Activated CD4-positive, alpha-beta memory T cell treated with anti-CD3 and anti-CD28 coated beads, Interleukin-2, amount 10 ng/mL, durations not matched to agents 7 days and 5 days (primary cell): ENCODE results near the gene TDRD9. TPM values are rescaled to one million over a fixed set of nuclear protein-coding genes. Genes with fewer than 3 reads are reported as not detected.

Experiments
- CTCF ChIA-PET: fragments of 350-600 bp; sonication (Branson Sonifier 250); formaldehyde crosslinking; loops from one replicate; lab custom pipeline; 2021; ENCODE audit warnings: antibody characterized with exemption, inconsistent platforms; lab: Charles Lee
- POLR2A ChIA-PET: fragments of 350-600 bp; sonication (Branson Sonifier 250); formaldehyde crosslinking; loops from one replicate; lab custom pipeline; 2021; ENCODE audit warnings: antibody characterized with exemption; lab: Charles Lee
- DNase-seq: peaks from one replicate; pipeline ENCODE4 v3.0.0-alpha.2; 2020
- H3K27ac Mint-ChIP-seq: one replicate; pipeline ENCODE4 v1.8.0; 2021; ENCODE audit warnings: mild to moderate bottlenecking, mixed read lengths
- H3K27me3 Mint-ChIP-seq: one replicate; pipeline ENCODE4 v1.8.0; 2021; ENCODE audit warnings: mixed read lengths
- H3K36me3 Mint-ChIP-seq: one replicate; pipeline ENCODE4 v1.8.0; 2021; ENCODE audit warnings: low read depth, mixed read lengths
- H3K4me1 Mint-ChIP-seq: one replicate; pipeline ENCODE4 v1.8.0; 2021; ENCODE audit warnings: mixed read lengths
- H3K4me3 Mint-ChIP-seq: one replicate; pipeline ENCODE4 v1.8.0; 2021; ENCODE audit warnings: mild to moderate bottlenecking, mixed read lengths
- H3K9me3 Mint-ChIP-seq: one replicate; pipeline ENCODE4 v1.8.0; 2021; ENCODE audit warnings: mixed read lengths
- total RNA-seq, 2 experiments: library from RNA; stranded (reverse); gene quantifications; one replicate each; pipeline ENCODE4 v1.2.3, GENCODE V29; 2021

Gene TDRD9
- total RNA-seq, 2 experiments from 2014 or later = 0.08 to 0.13 TPM

DNA sequence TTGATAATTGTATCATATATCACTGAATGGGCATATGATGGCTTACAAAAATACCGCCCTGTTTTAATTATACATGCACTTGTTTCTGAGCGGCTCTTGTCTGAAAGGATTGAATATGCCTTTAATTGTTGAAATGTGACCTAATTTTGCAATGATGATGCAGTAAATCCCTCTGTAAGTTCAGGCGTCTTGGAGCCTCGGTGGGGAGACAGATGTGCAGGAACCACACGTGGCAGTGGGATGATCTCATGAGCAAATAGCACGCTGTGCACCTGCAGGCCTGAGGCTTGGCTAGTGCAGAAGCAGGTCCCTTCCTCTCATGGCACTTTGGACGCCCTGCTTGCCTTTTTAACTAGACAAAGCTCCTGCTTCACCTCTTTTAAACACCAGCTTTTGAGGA is 108.0 kb downstream of the TDRD9 start:
- POLR2A ChIA-PET = no interaction called here
- CTCF ChIA-PET = interaction anchor here (1.1 kb wide), 1 partner anchor 29 kb away, joined by 3 read pairs; no protein-coding TSS in a partner anchor

DNA sequence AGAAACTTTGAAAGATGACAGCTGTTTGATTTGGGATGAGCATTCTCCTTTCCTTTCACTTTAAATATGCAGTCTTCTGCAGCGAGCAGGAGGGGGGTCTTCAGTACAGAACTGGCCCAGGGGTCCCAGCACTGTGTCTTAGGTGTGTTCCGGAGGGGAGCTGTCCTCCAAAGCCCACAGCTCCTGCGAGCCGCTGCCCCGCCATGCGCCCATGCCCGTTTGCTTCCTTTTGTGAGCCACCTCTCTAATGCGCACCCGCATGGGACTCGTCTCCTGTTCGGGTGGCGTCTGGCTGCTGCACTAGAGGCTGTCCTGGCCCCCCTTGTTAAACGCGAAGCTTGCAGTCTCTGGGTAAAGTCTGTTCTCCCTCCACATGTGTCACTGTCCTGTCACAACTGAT is 108.8 kb downstream of the TDRD9 start:
- Mint-ChIP-seq H3K9me3 (no peaks in the 10 kb centered on the region), H3K27me3 (peaks cover 28% of the 10 kb centered on the region), H3K4me1 (no peaks in the 10 kb centered on the region), H3K27ac (no peak overlapping the region), H3K36me3 (no peaks in the 10 kb centered on the region), H3K4me3 (no peak overlapping the region)
- ChIA-PET POLR2A (no interaction called here), CTCF (interaction anchor here (1.1 kb wide), 1 partner anchor 28 kb away, joined by 3 read pairs; no protein-coding TSS in a partner anchor)
- no peak for DNase-seq

More for the DNA sequence above, 108.0 kb downstream of the TDRD9 start:
- H3K36me3 Mint-ChIP-seq = no peaks in the 10 kb centered on the region
- no peaks in the 10 kb centered on the region for H3K9me3 Mint-ChIP-seq
- H3K27ac Mint-ChIP-seq = no peak overlapping the region
- no peak overlapping the region for H3K4me3 Mint-ChIP-seq
- H3K27me3 Mint-ChIP-seq = peaks cover 32% of the 10 kb centered on the region
- H3K4me1 Mint-ChIP-seq = no peaks in the 10 kb centered on the region
- DNase-seq = no peak

DNA sequence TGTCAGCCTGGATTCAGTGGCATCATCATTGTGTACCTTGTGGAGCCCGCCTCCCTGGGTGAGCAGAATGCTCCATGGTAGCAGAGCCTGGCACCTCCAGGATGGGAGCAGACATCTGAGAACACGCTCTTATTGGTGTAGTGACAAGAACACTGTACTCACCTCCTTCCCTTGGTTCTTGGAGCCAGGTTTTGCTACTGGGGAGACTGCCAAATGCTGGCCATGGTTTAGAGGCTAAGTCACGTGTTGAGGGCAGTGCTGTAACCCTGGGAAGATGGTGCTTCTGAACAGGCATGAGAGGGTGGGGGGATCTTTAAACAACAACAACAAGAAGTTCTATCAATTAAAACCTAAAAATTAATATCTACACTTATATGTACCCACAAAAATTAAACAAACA is 109.6 kb downstream of the TDRD9 start:
- POLR2A ChIA-PET = no interaction called here
- no peak for DNase-seq
- Mint-ChIP-seq H3K9me3 (no peaks in the 10 kb centered on the region), H3K27ac (no peak overlapping the region), H3K4me3 (no peak overlapping the region), H3K36me3 (no peaks in the 10 kb centered on the region), H3K4me1 (no peaks in the 10 kb centered on the region), H3K27me3 (peaks cover 25% of the 10 kb centered on the region)
- CTCF ChIA-PET = no interaction called here

DNA sequence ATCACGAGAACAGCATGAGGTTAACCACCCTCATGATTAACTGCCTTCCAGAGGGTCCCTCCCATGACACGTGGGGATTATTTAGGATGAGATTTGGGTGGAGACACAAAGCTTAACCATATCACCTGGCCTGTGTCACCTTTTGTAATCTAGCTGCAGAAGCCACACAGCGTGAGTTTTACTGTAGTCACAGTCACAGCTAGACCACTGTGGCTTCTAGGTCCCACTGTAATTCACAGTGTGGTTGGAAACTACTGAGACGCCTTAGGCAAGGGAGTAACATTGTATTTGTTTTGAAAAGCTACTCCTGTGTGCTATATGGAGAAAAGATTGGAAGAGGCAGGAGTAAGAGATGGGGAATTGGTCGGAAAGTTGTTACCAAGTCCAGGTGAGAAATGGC is 111.0 kb downstream of the TDRD9 start:
- no peaks in the 10 kb centered on the region for H3K9me3 Mint-ChIP-seq
- H3K27me3 Mint-ChIP-seq = peaks cover 20% of the 10 kb centered on the region
- no peaks in the 10 kb centered on the region for H3K4me1 Mint-ChIP-seq
- DNase-seq = no peak
- H3K27ac Mint-ChIP-seq = no peak overlapping the region
- ChIA-PET POLR2A (no interaction called here), CTCF (no interaction called here)
- H3K4me3 Mint-ChIP-seq = no peak overlapping the region
- no peaks in the 10 kb centered on the region for H3K36me3 Mint-ChIP-seq

DNA sequence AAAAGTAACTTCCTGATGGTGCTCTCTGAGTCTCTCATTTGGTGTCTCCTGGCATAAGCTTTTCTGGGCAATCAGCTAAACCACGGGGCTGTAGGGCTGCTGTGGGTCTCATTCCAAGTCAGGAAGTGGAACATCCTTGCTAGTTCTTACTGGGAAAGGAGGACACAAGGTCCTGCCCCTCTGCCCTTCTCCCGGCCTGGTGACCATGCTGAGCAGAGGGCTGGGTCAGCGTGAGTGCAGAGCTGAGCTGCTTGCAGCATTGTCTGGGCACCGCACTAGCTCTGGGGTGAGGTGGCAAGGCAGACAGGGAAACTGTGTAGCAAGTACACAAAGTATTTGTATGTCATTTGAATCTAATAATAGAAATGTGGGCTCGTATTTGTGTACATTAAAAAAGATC is 112.3 kb downstream of the TDRD9 start:
- Mint-ChIP-seq H3K27ac (no peak overlapping the region), H3K36me3 (no peaks in the 10 kb centered on the region), H3K27me3 (peaks cover 15% of the 10 kb centered on the region), H3K9me3 (no peaks in the 10 kb centered on the region), H3K4me3 (no peak overlapping the region), H3K4me1 (no peaks in the 10 kb centered on the region)
- no peak for DNase-seq
- ChIA-PET POLR2A (no interaction called here), CTCF (no interaction called here)

DNA sequence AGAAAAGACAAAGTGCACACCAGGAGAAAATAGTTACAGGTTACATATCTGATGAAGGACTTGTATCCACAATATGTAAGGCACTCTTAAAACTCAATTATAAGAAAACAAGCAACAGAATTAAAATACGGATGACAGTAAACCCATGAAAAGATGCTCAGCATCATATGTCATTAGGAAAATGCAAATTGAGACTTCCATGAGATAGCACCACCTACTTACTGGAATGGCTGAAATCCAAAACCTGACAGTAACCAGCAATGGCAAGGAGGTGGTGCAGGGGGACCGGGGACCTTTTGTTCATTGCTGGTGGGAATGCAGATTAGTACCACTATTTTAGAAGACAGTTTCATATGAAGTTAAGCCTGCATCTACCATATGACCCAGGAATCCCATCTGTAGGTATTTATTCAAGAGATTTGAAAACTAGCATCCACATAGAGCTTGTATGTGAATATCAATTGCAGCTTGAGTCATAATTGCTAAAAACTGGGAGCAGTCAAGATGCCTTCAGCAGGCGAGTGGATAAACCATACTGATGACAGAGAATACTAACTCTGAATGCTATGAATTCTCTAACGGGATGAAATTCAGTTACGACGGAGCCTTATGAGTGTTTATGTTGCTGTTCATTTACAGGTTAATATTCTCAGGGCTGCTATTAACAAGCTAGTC is 113.3 kb downstream of the TDRD9 start:
- DNase-seq = no peak
- no peaks in the 10 kb centered on the region for H3K9me3 Mint-ChIP-seq
- H3K4me1 Mint-ChIP-seq = no peaks in the 10 kb centered on the region
- H3K27me3 Mint-ChIP-seq = peaks cover 12% of the 10 kb centered on the region
- CTCF ChIA-PET = no interaction called here
- H3K4me3 Mint-ChIP-seq = no peak overlapping the region
- POLR2A ChIA-PET = no interaction called here
- H3K27ac Mint-ChIP-seq = no peak overlapping the region
- H3K36me3 Mint-ChIP-seq = no peaks in the 10 kb centered on the region

DNA sequence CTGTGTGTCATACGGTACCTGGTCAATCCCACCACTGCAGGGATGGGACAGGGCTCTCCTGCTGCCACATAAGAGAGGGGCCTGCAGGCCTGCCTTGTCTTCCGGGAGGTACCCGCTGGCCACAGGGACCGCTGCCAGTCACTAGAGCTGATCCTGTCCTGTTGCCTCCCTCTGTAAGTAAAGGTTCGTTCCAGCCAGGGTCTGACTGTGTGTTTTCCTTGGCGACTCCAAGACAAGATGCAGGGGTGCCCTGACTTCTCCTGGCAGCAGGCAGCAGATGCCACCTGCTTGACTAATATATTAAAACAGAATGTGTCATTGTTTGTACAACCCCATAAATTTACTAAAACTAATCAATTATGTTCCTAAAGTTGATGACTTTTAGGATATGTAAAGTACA is 115.8 kb downstream of the TDRD9 start:
- ChIA-PET POLR2A (no interaction called here), CTCF (no interaction called here)
- H3K27me3 Mint-ChIP-seq = peaks cover 5% of the 10 kb centered on the region

DNA sequence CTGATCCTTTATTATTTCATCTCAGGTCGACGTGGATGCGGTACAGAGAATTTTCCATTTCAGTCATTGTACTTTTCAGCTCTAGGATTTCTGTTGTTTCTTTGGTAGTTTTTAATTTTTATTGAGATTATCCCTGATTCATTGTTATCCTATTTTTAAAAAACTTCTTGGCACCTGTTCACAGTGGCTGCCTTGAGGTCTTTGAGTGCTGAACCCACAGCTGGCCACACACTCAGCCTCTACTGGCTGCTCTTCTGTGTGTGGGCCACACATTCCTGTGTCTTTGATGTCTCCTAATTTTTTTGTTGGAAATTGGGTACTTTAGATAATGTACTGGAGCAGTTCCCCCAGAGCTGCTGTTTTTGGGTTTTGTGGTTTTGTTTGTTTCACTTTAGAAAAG is 119.5 kb downstream of the TDRD9 start:
- no peaks in the 10 kb centered on the region for H3K36me3 Mint-ChIP-seq
- H3K9me3 Mint-ChIP-seq = no peaks in the 10 kb centered on the region
- no peak for DNase-seq
- H3K4me3 Mint-ChIP-seq = no peak overlapping the region
- CTCF ChIA-PET = no interaction called here
- no peak overlapping the region for H3K27ac Mint-ChIP-seq
- no peaks in the 10 kb centered on the region for H3K4me1 Mint-ChIP-seq
- POLR2A ChIA-PET = no interaction called here
- H3K27me3 Mint-ChIP-seq = peaks cover 5% of the 10 kb centered on the region

More for the DNA sequence above, 115.8 kb downstream of the TDRD9 start:
- Mint-ChIP-seq H3K9me3 (no peaks in the 10 kb centered on the region), H3K4me3 (no peak overlapping the region), H3K4me1 (no peaks in the 10 kb centered on the region), H3K27ac (no peak overlapping the region), H3K36me3 (no peaks in the 10 kb centered on the region)
- DNase-seq = no peak

DNA sequence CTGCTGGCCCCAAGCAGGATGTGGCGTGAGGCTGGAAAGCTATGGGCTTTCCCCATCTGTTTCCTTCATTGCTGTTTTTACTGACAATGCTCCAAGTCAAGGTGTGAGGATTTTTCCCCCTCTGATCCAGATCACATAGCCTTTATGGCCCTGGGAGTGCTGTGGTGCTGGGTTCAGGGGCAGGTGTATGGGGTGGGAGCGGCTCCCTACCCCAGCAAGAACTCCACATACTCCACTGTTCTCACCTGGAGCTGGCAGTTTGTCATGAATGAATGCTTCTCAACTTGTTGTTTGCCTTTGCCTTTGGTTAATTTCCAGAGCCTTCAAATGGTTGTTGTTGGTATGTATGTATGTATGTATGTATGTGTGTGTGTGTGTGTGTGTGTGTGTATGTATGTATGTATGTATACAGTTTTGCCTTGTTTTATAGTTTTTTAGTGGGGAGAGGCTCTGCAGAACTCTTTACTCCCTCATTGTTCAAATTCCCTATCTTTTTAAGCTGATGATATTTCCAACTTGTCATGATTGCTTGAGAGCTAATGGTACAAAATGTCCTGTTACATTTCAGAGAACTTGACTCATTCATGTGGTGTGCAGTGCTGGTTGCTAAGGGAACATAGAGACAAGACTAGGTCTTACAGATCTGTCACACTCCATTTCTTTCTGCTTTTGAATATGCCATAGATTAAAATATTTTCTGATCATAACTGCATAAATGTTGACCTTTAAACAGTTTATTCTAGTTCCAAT is 120.7 kb downstream of the TDRD9 start:
- DNase-seq = no peak
- H3K27ac Mint-ChIP-seq = no peak overlapping the region
- H3K36me3 Mint-ChIP-seq = no peaks in the 10 kb centered on the region
- CTCF ChIA-PET = interaction anchor here (1.1 kb wide), 1 partner anchor 29 kb away, joined by 3 read pairs; no protein-coding TSS in a partner anchor
- H3K9me3 Mint-ChIP-seq = no peaks in the 10 kb centered on the region
- peaks cover 8% of the 10 kb centered on the region for H3K27me3 Mint-ChIP-seq
- POLR2A ChIA-PET = no interaction called here
- H3K4me1 Mint-ChIP-seq = no peaks in the 10 kb centered on the region
- no peak overlapping the region for H3K4me3 Mint-ChIP-seq

DNA sequence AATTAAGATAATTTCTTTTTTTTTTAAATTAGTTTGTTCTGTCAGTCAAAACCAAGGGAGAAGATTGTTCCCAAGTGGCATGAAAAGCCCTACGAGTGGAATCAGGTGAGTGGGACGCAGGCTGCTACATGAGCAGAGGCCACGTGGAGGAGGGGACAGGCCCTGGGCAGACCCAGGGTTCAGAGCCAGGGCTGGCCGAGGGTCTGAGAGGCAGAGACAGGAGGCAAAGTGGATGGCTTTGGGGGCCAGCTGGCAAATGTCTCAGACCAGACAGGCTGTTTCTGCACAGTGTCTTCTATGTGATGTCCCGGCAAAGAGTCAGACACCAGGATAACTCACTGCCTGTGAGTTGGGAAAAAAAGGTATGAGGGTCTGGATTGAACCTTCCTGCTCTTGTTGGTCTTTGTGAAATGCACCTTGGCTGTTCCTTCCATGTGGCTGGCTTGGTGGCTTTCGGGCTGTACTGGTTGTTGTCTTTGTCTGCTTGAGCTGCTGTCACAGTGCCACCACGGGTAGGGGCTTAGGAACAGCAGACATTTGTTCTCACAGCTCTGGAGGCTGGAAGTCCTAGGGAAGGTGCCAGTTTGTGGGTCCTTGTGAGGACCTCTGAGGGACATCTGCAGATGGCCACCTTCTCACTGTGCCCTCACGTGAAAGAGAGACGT is 121.5 kb downstream of the TDRD9 start:
- POLR2A ChIA-PET = no interaction called here
- Mint-ChIP-seq H3K36me3 (no peaks in the 10 kb centered on the region), H3K4me1 (no peaks in the 10 kb centered on the region), H3K27ac (no peak overlapping the region), H3K9me3 (no peaks in the 10 kb centered on the region), H3K4me3 (no peak overlapping the region), H3K27me3 (peaks cover 9% of the 10 kb centered on the region)
- CTCF ChIA-PET = interaction anchor here (1.1 to 3.3 kb wide), 2 partner anchors 27 to 28 kb away, joined by 3 to 15 read pairs; no protein-coding TSS in a partner anchor
- DNase-seq = no peak

DNA sequence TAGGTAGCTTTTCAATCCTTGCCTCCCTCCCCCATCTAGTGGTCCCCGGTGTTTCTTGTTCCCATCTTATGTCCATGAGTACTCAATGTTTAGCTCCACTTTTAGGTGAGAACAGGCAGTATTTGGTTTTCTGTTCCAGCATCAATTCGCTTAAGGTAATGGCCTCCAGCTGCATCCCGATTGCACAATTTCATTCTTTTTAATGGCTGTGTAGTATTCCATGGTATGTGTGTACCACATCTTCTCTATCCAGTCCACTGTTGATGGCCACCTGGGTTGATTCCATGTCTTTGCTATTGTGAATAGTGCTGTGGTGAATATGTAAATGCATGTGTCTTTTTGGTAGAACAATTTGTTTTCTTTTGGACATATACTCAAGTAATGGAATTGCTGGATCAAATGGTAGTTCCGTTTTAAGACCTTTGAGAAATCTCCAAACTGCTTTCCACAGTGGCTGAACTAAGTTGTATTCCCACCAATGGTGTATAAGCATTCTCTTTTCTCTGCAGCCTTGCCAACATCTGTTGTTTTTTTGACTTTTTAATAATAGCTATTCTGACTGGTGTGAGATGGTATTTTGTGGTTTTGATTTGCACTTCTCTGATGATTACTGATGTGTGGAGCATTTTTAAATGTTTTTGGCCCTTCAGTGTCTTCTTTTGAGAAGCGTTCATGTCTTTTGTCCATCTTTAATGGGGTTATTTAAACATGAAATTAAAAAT is 123.0 kb downstream of the TDRD9 start:
- Mint-ChIP-seq H3K4me1 (no peaks in the 10 kb centered on the region), H3K4me3 (no peak overlapping the region), H3K27me3 (peaks cover 11% of the 10 kb centered on the region), H3K27ac (no peak overlapping the region), H3K36me3 (no peaks in the 10 kb centered on the region), H3K9me3 (no peaks in the 10 kb centered on the region)
- CTCF ChIA-PET = interaction anchor here (3.3 kb wide), 1 partner anchor 26 kb away, joined by 15 read pairs; no protein-coding TSS in a partner anchor
- no peak for DNase-seq
- POLR2A ChIA-PET = no interaction called here

DNA sequence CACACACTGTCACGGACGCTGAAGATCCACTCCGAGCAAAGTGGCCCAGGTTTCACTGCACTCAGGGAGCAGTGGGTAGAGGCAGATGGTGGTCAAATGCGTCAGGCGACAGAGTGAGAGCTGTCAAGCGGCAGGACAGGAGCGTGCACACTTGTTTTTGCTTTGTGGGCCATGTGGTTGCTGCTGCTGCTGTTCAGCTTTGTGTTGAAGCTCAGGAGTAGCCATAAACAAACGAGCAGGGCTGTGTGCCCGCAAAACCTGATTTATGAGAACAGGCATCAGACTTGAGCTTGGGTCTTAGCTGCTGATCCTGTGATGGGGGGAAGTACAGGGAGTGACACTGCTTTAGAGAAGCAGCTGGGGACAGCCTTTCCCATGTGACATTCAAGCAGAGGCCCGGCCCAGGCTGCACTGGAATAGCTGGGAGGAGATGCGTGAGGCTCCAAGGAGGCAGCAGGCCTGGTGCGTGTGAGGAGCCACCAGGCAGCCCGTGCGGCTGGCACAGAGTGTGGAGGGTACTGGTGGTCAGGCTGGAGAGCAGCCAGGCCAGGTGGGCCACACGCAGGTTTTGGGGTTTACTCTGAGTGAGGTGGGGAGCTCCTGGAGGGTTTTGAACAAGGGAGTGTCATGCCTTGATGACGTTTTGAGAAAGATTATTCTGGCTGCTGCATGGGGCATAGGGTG is 126.1 kb downstream of the TDRD9 start:
- Mint-ChIP-seq H3K36me3 (no peaks in the 10 kb centered on the region), H3K4me3 (no peak overlapping the region), H3K4me1 (no peaks in the 10 kb centered on the region), H3K27ac (no peak overlapping the region), H3K27me3 (peaks cover 27% of the 10 kb centered on the region), H3K9me3 (no peaks in the 10 kb centered on the region)
- CTCF ChIA-PET = interaction anchor here (1.2 to 1.3 kb wide), 2 partner anchors 24 to 246 kb away, joined by 3 read pairs; no protein-coding TSS in a partner anchor
- POLR2A ChIA-PET = no interaction called here
- no peak for DNase-seq
